DOHH2 (cell line): ENCODE data around the gene NDUFS7.

Experiments
- CTCF ChIP-seq: fragments of 200-600 bp; sonication (generic); IDR thresholded peaks from one replicate; pipeline ENCODE4 v1.5.1; 2014; ENCODE audit warnings: antibody characterized with exemption, mild to moderate bottlenecking, low read depth, low read length; ENCODE audit not compliant: poor library complexity, severe bottlenecking
- EZH2phosphoT487 ChIP-seq: fragments of 200-600 bp; sonication (generic); IDR thresholded peaks from 2 replicates; pipeline ENCODE4 v1.6.1; 2017; ENCODE audit warnings: borderline replicate concordance, mild to moderate bottlenecking, antibody characterized with exemption, low read length, moderate library complexity, mixed read lengths

GRCh38 chr19:1416014-1416841, 32.5 kb downstream of the NDUFS7 start:
- TF ChIP-seq CTCF = no peak
- no peak for TF ChIP-seq EZH2phosphoT487
